ENCODE measurements around the gene PARP8.

DNA sequence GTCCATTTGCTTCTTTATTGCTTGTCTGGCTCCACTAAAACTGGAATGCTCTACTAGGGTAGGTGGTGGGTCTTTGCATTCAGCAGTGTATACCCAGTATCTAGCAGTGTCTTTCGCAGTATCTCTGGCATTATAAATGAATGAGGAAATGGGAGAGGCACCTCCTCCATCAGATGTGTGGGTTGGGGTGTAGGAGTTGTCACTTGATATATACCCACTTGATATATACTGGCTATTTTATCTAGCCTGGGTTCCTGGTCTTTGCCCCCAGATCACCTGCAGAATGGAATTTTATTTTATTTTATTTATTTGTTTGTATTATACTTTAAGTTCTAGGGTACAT lies 208.5 kb downstream of the PARP8 start:
- TF ChIP-seq, protein P1, sequence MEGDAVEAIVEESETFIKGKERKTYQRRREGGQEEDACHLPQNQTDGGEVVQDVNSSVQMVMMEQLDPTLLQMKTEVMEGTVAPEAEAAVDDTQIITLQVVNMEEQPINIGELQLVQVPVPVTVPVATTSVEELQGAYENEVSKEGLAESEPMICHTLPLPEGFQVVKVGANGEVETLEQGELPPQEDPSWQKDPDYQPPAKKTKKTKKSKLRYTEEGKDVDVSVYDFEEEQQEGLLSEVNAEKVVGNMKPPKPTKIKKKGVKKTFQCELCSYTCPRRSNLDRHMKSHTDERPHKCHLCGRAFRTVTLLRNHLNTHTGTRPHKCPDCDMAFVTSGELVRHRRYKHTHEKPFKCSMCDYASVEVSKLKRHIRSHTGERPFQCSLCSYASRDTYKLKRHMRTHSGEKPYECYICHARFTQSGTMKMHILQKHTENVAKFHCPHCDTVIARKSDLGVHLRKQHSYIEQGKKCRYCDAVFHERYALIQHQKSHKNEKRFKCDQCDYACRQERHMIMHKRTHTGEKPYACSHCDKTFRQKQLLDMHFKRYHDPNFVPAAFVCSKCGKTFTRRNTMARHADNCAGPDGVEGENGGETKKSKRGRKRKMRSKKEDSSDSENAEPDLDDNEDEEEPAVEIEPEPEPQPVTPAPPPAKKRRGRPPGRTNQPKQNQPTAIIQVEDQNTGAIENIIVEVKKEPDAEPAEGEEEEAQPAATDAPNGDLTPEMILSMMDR (conservative IDR thresholded peaks at IDR 0.05): no peak
- no peak for TF ChIP-seq ZFX (IDR thresholded peaks at IDR 0.05)

All from C4-2B (cell line).